HG03139 (cell line): Measurements from ENCODE around the gene TLR7.

Experiments used
- ATAC-seq: cut with Tn5 transposase; IDR thresholded peaks from one replicate; pipeline ENCODE4 v1.9.1; 2021; ENCODE audit not compliant: unreplicated experiment

TLR7 gene

DNA sequence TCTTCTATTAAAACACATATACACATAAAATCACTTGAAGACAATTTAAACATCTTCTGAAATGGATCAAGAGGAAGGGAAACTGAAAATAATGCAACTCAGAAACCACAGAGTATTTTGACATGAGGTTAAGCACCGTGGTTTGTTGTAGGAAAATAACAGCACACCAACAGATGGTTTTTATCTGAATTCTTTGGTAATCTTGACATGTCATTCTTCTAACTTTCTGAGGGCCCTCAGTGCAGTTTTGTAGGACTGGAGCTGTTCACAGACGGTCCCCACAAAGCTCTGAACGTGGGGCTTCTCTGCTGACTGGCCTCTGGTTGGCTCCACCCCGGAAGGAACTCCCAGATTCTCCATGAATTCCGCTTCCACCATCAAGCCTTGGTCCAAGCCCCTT is 23.6 kb downstream of the TLR7 start:
- ATAC-seq = peak; percentile 63

DNA sequence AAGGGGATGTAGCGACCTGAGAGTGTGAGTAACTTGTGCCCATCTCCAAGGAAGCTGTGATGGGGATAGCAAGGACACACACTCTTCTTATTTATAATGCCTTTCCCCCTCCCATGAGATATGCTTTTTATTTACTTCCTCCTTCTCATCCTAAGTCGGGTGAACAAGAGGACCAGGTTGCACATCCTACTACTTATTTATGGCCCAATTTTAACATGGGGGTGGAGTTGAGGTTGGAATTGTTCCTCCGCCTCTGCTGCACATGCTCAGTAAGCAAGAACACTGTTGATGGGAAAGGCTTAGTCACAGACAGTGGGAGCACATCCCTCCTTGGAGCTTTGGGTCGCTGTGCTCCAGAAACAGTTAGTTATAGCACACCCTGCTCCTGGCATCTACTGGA is 24.3 kb downstream of the TLR7 start:
- no peak for ATAC-seq

DNA sequence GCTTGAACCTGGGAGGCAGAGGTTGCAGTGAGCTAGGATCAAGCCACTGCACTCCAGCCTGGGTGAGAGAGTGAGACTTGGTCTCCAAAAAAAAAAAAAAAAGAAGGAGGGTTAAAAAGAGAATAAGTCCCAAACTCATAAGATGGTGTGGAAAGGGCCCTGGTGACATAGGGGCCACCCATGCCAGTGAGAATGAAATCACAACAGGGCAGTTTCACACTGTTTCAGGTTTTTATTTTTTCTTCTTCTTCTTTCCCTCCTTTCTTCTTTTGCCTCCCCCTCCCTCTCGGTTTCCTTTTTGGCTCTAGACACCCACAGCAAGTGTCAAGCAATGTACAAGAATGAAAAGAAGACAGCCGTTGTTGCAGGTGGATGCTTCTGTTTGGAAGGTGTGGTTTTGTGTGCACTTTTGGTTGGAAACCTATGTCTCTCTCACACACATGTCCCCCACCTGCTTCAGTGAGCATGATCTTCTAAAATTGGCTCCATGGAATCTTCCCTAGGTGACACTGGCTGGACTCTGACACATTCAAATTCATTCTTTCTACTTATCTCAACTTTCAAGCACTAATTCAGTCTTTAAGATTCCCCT is 25.1 kb downstream of the TLR7 start:
- peak; percentile 49 for ATAC-seq

DNA sequence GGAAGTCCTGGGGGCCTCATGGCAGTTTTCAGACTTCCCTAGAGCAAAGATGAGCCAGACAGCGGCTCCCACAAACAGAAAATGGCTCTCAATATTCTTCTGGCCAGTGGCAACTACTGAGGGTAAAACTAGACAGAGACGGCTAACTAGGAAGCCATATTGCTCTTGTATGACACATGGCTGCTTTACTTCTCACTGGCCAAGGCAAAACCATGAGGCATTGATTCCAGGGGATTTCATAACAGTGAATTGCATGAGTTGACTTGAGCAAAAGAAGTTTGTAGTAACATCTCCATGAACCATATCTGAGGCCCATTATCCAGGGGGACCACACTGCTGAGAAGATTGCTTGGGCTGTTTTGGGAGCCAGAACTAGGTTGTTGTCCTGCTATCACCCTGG is 25.8 kb downstream of the TLR7 start:
- no peak for ATAC-seq

DNA sequence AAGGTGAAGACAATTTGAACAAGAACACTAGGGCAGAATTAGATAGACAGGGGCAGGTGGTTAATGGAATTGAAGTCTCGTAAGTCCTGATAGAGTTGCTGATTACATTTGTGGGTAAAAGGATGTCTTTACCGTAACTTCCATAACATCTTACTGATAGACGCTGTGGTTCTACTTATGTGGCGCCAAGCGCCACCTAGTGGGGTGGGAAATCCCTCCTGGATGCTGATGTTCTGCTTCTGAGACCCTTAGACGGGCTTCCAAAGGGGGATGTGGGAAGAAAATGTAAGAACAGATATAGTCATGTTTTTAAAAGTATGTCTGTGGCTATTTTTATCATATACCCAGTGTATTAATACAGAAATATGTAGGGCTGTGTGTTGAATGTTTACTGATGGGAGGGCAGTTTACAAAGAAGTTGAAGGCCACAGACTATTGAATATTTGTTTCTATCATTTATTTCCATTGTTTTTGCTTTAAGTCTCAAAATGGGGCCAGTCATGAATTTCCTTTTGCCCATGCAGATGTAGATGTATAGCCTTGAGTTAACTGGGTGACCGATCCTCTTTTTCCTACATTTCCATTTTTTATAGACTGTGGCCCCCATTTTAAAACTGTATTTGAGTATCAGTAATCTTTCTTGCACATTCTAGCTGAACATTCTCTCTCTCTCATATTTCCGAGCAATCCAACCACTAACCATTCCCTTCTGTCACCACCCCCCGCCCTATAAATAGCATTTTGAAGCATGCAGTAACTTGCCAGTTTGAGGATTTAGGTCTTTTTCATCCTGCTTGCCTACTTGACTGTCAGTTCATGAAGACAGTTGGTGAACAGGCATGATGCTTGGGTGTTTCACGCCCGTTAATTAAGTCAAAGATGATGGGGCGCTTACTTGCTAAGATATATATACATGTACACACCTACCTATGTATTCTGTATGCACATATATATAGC is 27.5 kb downstream of the TLR7 start:
- ATAC-seq = no peak

DNA sequence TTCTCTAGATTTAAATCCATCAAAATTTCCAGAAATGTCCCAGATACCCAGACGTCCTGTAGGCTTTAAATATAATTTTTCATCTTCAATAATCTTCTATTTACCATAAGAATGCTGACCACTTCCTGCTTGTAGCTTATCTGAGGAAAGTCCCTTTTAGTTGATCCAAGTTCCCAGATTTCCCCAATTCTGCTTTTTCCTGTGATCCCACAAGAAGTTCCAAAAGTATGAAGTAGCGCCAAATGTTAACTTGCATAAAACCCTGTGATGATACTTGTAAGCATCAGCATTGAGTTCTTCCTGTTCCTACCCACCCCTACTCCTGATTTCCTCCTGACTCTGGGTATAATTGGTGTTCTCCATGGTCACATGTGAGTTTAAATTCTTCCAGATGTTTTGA is 29.0 kb downstream of the TLR7 start:
- ATAC-seq = no peak

DNA sequence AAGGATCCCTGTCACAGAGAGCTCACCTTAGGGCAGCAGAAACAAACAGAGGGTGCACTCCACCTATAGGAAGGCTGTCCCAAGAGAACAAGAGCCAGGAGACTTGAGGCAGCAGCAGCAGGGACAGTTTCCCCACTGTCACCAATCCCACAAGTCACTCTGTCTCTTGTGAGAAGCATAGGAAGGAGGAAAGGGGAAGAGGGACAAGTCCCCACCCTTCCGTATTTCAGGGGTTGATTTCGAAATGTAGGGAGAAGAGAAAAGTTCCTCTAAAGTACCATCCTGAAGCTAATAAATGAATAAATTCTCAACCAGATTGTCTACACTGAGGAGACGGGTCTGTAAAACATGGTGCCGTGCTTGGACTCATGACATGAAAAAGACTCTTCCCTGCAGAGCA is 30.1 kb downstream of the TLR7 start:
- ATAC-seq = no peak

DNA sequence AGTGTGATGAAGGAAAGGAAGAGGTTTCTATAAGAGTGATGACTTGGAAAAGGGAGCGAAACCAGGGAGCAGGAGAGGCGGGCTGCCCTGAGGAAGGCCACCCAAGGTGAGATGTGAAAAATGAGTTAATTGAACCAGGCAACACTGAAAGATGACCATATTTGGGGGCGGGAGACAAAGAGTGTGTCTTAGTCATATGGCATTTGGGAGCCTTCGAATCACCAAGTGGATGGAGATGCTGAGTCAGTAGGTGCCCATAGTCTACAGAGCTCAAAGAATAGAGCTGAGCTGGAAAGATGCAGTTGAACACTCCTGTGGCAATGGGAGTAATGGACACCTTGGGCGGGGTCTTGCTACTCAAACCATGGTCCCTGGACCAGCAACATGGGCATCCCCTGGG is 31.2 kb downstream of the TLR7 start:
- ATAC-seq = no peak

DNA sequence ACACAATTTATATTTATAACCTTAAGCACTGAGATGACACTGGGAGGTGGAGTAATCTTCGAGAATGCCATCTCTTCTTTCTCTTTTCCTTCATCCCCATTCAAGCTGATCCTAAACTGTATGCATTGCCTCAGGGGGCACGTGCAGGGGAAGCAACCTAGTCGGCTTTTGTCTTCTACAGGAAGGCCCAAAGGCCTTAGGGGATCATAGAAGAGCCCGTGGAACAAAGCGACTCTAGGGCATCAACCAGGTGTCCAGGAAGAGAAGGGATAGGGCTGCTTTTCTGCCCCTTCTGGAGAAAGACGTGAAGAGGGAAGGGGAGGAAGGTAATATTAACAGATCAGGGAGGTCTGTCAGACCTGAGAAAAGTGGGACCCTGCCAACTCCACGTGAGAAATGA is 32.6 kb downstream of the TLR7 start:
- no peak for ATAC-seq

DNA sequence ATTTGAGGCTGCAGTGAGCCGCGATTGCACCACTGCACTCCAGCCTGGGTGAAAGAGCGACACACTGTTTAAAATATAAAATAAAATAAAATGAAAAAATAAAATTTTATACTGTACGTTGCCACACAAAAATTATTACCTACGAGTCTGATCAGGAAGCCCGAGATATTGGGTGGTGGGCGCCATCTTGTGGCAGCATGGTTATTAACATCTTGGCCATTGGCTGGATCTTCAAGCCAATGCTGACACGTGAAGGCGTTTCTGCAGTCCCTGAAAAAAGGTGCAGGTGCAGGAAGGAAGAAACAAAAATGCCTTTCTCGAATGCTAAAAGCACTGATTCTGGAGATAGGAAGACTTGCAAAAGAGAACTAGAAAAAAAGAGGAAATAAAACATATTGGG is 34.6 kb downstream of the TLR7 start:
- no peak for ATAC-seq

DNA sequence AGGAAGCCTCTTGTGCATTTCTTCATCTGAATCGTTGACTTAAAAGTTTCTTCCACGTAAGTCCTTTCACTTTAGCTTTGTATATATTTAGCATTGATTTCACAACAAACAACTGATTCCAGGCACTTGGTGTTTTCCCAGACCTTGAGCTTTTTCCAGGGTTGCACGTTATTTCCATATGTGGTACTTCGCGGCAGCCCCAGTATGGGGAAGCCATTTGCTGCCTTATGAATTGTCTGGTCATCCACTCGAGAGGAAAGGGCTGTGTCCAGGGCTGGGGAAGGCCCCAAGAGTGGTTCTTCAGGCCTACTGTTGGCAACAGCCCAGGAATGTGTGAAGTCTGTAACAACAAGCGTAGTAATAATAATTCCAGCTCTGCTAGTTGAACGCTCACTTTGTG is 36.8 kb downstream of the TLR7 start:
- ATAC-seq = no peak

DNA sequence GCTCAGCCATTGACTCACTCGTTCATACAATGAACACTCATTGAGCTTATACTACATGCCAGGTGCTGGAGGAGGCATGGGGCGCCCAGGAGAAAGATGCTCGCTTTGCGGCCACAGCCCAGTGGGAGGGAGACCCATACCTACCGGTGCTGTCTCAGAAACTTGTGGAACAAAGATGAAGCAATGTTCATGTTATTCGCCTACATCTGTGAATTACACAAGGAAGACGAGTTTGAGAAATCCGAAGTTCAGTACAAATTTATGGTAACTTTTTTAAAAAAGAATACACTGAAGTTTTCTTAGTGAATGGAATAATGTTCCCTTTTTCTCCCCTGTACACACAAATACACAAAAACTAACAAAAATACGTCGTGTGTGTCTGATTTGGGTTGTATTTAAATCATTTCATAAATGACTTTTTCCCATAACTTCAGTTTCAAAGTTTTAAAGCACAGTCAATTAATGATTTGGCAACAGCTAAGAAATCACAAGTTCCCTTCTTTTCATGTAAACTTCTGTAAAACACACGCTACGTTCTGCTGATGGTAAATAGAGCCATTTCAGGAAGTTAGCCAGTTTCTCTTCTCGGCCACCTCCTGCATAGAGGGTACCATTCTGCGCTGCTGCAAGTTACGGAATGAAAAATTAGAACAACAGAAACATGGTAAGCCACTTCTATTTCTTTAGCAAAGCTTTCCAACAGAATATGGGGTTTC is 39.3 kb downstream of the TLR7 start, which contains the start of gene TLR8:
Gene TLR8 (plus strand): TSS at position 575 of the 716 bp plus-strand sequence. CDS start 87 bp downstream, at position 662.
- ATAC-seq = no peak

DNA sequence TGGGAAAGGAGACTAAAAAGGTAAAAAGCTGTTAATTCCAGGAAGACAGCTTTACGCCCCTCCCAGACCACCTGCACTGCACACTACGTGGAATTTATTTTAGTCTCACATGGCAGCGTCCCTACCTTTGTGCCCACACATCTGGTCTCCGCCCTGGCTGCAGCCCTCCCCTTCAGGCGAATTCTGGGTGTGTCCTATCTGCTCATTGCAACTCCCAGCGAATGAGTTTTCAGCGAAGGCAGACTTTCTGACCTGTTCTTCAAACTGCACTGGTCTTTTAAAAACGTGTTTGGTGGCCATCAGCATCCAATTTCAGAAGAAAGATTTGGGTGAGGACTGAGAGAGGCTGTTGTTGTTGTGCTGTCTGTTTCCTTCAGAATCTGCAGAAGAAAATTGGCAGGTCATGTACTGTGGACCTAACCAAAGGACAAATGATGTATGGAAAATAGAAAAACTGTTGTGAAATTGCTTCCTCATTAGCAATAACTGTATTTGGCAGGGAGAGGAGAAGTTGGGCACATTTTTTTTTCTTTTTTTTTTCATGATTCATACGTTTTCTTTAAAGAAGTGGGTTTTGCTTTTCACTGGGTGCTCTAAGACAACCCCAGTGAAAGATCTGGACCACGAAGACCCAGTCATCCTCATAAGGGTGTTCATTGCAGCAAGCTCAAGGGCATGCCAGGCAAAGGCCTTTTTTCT is 43.7 kb downstream of the TLR7 start:
- ATAC-seq = no peak

DNA sequence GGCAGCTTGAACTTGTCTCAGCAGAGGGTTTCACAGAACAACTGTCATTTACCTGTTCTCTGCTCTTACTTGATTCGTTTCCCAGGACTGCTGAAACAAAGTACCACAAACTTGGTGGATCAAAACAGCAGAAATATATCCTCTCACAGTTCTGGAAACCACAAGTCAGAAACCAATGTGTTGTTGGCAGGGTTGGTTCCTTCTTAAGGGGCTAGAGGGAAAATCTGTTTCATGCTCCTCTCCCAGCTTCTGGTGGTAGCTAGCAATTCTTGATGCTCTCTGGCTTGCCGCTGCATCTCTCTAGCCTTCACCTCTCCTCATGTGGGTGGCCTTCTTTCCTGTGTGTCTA is 44.2 kb downstream of the TLR7 start:
- no peak for ATAC-seq

DNA sequence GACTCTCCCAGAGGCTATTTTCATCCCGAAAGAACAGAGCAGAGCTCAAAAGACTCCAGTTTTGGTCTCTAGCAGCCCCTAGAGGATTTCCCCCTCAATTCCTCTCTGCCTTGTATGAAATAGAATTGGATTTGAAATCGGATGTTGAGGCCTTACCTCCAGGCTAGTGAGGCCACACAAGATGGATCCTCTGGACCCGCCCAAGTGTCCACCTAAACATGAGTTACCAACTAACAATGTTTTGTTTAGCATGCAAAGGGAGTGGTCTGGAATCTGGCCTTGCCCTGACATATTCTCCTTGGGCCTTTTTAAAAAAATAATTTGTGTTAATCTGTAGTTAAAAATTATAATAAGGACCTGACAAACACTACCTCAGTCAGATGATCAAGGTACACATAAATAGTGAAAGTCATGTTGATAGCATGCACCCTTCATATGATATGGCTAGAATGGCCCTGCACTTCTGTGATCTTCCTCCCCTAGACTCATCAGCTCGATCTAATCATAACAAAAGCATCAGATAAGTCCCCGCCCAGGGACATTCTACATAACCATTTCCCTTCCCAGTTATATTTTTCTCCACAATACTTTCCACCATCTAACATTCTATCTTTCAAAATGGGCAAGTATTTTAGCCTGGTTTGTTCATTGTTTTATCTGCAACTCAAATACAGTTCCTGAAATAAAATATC is 46.1 kb downstream of the TLR7 start:
- no peak for ATAC-seq

DNA sequence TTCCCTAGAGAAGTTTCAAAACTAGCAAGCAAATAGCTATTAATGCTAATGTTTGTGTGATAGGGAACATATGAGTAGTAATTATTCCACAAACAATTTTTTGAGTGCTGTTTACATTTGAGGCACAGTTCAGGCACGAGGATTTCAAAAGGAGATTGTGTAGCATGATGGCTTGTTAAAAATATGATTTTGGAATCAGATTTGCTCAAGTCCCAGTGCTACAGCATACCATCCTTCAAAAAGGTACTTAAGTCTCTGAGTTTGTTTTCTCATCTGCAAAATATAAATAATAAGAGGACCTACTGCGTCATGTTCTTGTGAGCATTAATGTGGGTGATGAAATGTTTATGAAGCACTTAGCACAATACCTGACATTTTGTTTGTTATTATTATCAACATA is 50.9 kb downstream of the TLR7 start:
- no peak for ATAC-seq

DNA sequence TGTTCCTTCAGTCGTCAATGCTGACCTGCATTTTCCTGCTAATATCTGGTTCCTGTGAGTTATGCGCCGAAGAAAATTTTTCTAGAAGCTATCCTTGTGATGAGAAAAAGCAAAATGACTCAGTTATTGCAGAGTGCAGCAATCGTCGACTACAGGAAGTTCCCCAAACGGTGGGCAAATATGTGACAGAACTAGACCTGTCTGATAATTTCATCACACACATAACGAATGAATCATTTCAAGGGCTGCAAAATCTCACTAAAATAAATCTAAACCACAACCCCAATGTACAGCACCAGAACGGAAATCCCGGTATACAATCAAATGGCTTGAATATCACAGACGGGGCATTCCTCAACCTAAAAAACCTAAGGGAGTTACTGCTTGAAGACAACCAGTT is 52.2 kb downstream of the TLR7 start:
- ATAC-seq = no peak

DNA sequence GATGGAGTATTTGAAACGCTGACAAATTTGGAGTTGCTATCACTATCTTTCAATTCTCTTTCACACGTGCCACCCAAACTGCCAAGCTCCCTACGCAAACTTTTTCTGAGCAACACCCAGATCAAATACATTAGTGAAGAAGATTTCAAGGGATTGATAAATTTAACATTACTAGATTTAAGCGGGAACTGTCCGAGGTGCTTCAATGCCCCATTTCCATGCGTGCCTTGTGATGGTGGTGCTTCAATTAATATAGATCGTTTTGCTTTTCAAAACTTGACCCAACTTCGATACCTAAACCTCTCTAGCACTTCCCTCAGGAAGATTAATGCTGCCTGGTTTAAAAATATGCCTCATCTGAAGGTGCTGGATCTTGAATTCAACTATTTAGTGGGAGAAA is 52.7 kb downstream of the TLR7 start:
- ATAC-seq = no peak

DNA sequence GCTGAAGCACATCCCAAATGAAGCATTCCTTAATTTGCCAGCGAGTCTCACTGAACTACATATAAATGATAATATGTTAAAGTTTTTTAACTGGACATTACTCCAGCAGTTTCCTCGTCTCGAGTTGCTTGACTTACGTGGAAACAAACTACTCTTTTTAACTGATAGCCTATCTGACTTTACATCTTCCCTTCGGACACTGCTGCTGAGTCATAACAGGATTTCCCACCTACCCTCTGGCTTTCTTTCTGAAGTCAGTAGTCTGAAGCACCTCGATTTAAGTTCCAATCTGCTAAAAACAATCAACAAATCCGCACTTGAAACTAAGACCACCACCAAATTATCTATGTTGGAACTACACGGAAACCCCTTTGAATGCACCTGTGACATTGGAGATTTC is 54.1 kb downstream of the TLR7 start:
- ATAC-seq = no peak

DNA sequence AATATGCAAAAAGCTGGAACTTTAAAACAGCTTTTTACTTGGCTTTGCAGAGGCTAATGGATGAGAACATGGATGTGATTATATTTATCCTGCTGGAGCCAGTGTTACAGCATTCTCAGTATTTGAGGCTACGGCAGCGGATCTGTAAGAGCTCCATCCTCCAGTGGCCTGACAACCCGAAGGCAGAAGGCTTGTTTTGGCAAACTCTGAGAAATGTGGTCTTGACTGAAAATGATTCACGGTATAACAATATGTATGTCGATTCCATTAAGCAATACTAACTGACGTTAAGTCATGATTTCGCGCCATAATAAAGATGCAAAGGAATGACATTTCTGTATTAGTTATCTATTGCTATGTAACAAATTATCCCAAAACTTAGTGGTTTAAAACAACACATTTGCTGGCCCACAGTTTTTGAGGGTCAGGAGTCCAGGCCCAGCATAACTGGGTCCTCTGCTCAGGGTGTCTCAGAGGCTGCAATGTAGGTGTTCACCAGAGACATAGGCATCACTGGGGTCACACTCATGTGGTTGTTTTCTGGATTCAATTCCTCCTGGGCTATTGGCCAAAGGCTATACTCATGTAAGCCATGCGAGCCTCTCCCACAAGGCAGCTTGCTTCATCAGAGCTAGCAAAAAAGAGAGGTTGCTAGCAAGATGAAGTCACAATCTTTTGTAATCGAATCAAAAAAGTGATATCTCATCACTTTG is 55.2 kb downstream of the TLR7 start:
- ATAC-seq = no peak
